GM12873 (cell line): ENCODE measurements around the gene INKA1.

Experiments
- CTCF ChIP-seq: IDR thresholded peaks from 2 replicates; pipeline ENCODE4 v1.5.1; 2012; ENCODE audit warnings: low read depth, mild to moderate bottlenecking, moderate library complexity, low read length, control low read depth; ENCODE audit not compliant: insufficient read depth; ENCODE audit errors: missing control alignments

INKA1 gene

DNA sequence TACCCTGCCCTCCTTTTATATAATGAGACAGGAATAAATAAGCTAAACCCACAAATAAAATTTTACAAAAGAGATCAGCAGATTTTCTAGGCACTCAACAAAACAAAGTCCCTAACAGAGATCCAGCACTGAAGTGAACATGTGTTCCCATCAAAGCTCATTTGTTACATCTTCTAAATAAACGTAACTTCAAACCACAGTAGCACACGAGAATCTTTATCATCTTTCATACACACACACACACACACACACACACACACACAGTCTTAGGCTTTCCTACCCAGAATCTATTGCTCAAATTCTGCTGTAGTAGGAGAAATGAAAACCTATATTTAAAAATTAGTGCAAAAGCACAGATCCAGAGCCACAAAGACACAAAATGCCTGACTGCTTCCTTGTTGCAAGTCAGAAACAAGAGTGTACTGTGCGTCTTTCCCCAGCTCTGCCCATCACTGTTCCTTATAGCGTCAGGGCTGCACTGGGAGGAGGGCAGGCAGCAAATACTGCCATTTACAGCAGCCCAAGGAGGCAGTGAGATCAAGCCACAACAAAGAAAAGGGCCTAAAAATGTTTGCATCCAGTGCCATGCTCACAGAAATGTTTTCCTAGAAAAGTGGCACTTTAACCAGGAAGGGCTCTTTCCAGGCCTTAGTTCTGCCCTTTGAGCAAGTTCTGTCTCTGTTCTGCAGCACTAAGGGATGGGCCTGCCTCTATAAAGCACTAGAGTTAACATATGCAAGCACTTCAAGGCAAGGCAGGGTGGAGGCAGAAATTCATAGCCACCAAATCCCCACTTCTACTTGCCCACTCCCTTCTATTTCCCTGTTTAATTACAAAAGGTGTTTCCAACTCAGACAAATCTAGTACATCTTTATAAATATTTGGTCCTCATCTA is 22.7 kb upstream of the INKA1 start:
- TF ChIP-seq CTCF = no peak

- no peak for TF ChIP-seq CTCF
Measured at GRCh38 chr3:49781415-49782199, 21.5 kb upstream of the INKA1 start.

- TF ChIP-seq CTCF = no peak
Measured at GRCh38 chr3:49785565-49786356, 17.3 kb upstream of the INKA1 start.

GRCh38 chr3:49786357-49787181 is 16.5 kb upstream of the INKA1 start, which contains the start of gene IP6K1:
IP6K1 (minus strand) TSS chr3:49786542; CDS start chr3:49748040, 38,502 bp downstream.
- TF ChIP-seq CTCF = no peak

DNA sequence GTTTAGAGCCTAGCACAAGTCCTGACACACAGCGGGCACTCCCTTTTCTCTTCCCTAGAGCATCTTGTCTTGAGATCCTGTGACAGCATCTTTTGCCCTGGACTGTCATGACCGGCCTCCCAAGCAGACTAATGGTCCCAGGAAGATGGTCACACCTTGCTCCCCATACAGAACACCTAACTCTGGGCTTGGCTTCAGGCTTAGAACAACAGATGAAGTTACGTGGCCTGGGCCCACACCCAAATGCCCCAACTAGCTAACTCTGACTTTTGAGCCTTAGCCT is 15.9 kb upstream of the INKA1 start:
- TF ChIP-seq CTCF = no peak

DNA sequence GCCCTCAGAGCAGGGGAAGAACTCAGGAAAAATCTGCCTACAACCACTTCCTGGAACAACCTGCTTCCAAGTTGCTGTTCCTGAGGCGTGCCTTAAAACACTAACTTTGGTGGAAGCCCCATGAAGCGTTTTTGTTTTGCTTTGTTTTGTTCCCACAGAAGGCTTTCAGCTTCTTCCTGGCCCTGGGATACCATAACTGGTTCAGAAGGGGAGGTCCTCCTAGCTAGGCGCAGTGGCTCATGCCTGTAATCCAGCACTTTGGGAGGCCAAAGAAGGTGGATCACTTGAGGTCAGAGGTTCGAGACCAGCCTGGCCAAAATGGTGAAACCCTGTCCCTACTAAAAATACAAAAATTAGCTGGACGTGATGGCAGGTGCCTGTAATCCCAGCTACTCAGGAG is 15.5 kb upstream of the INKA1 start:
- no peak for TF ChIP-seq CTCF
